WTC11 (cell line): ENCODE data around the gene MBD6. TPM values are rescaled to one million over a fixed set of nuclear protein-coding genes. Genes with fewer than 3 reads are reported as not detected.

Experiments
- ATAC-seq: fragments of 200-7000 bp; cut with Tn5 transposase; 2 replicates; pipeline ENCODE4 v1.10.0; 2021; ENCODE audit warnings: mild to moderate bottlenecking, moderate library complexity
- CTCF ChIA-PET: fragments of 300-600 bp; sonication (Branson Sonifier 250); formaldehyde crosslinking; loops from one replicate; lab custom pipeline; 2021; ENCODE audit warnings: antibody characterized with exemption; lab: Charles Lee
- POLR2A ChIA-PET: fragments of 350-600 bp; sonication (Branson Sonifier 250); formaldehyde crosslinking; loops from one replicate; lab custom pipeline; 2021; ENCODE audit warnings: antibody characterized with exemption; lab: Charles Lee
- DNase-seq: peaks from one replicate; pipeline ENCODE4 v3.0.0; 2021; ENCODE audit warnings: low spot score
- H3K27ac Mint-ChIP-seq: 2 replicates; pipeline ENCODE4 v1.8.0; 2021; ENCODE audit warnings: mixed read lengths
- H3K27me3 Mint-ChIP-seq: 2 replicates; pipeline ENCODE4 v1.8.0; 2021; ENCODE audit warnings: low read depth, mild to moderate bottlenecking, moderate library complexity, mixed read lengths
- H3K36me3 Mint-ChIP-seq: 2 replicates; pipeline ENCODE4 v1.8.0; 2021; ENCODE audit warnings: mixed read lengths
- H3K4me1 Mint-ChIP-seq: 2 replicates; pipeline ENCODE4 v1.8.0; 2022; ENCODE audit warnings: mixed read lengths
- H3K4me3 Mint-ChIP-seq: 2 replicates; pipeline ENCODE4 v1.8.0; 2021; ENCODE audit warnings: mild to moderate bottlenecking, moderate library complexity, mixed read lengths
- H3K9me3 Mint-ChIP-seq: 2 replicates; pipeline ENCODE4 v1.8.0; 2021; ENCODE audit warnings: mixed read lengths
- ARID4B ChIP-seq: sonication (generic); formaldehyde crosslinking; IDR thresholded peaks from 2 replicates; pipeline ENCODE4 v1.8.0; 2023; ENCODE audit warnings: missing genetic modification reagents, mild to moderate bottlenecking, borderline replicate concordance
- ATF3 ChIP-seq: sonication (generic); formaldehyde crosslinking; conservative IDR thresholded peaks from 2 replicates; pipeline ENCODE4 v1.8.1; 2022; ENCODE audit warnings: mild to moderate bottlenecking, missing genetic modification reagents
- CBFB ChIP-seq: sonication (generic); formaldehyde crosslinking; IDR thresholded peaks from 2 replicates; pipeline ENCODE4 v1.8.1; 2022; ENCODE audit warnings: mild to moderate bottlenecking, low read depth, missing genetic modification reagents
- FOXK1 ChIP-seq: sonication (generic); formaldehyde crosslinking; IDR thresholded peaks from 2 replicates; pipeline ENCODE4 v1.8.0; 2022; ENCODE audit warnings: mild to moderate bottlenecking, moderate library complexity, missing genetic modification reagents
- FOXP1 ChIP-seq: sonication (generic); formaldehyde crosslinking; IDR thresholded peaks from 2 replicates; pipeline ENCODE4 v1.8.0; 2022; ENCODE audit warnings: missing genetic modification reagents, mild to moderate bottlenecking, moderate library complexity, borderline replicate concordance
- FOXP4 ChIP-seq: sonication (generic); formaldehyde crosslinking; IDR thresholded peaks from 2 replicates; pipeline ENCODE4 v1.8.0; 2022; ENCODE audit warnings: mild to moderate bottlenecking, missing genetic modification reagents
- KAT7 ChIP-seq: sonication (generic); formaldehyde crosslinking; IDR thresholded peaks from 2 replicates; pipeline ENCODE4 v1.8.1; 2023; ENCODE audit warnings: missing genetic modification reagents, mild to moderate bottlenecking, borderline replicate concordance
- MYBL2 ChIP-seq: sonication (generic); formaldehyde crosslinking; IDR thresholded peaks from 2 replicates; pipeline ENCODE4 v1.8.1; 2023; ENCODE audit warnings: mild to moderate bottlenecking, moderate library complexity, missing genetic modification reagents
- NFE2L1 ChIP-seq: sonication (generic); formaldehyde crosslinking; IDR thresholded peaks from 2 replicates; pipeline ENCODE4 v1.8.1; 2023; ENCODE audit warnings: missing genetic modification reagents
- PRRX2 ChIP-seq: fragments of 250-450 bp; sonication (Bioruptor Pico); IDR thresholded peaks from 2 replicates; pipeline ENCODE4 v1.8.0; 2021; ENCODE audit warnings: mild to moderate bottlenecking
- SP1 ChIP-seq: sonication (generic); formaldehyde crosslinking; conservative IDR thresholded peaks from 2 replicates; pipeline ENCODE4 v1.8.1; 2022; ENCODE audit warnings: missing genetic modification reagents
- ZNF232 ChIP-seq: sonication (generic); formaldehyde crosslinking; IDR thresholded peaks from 2 replicates; pipeline ENCODE4 v1.8.0; 2022; ENCODE audit warnings: mild to moderate bottlenecking, missing genetic modification reagents
- ZNF263 ChIP-seq: sonication (generic); formaldehyde crosslinking; IDR thresholded peaks from 2 replicates; pipeline ENCODE4 v1.8.1; 2022; ENCODE audit warnings: low read depth, mild to moderate bottlenecking, moderate library complexity, missing genetic modification reagents
- ZNF671 ChIP-seq: fragments of 250-450 bp; sonication (Bioruptor Pico); IDR thresholded peaks from 2 replicates; pipeline ENCODE4 v1.8.0; 2021; ENCODE audit warnings: mild to moderate bottlenecking
- total RNA-seq: library from RNA; stranded (reverse); gene quantifications from 3 replicates; pipeline ENCODE4 v1.2.3, GENCODE V29; 2021
- TF ChIP-seq, protein P1 (sequence below): sonication (generic); formaldehyde crosslinking; IDR thresholded peaks from 2 replicates; pipeline ENCODE4 v1.8.1; 2023; ENCODE audit warnings: mild to moderate bottlenecking, missing genetic modification reagents, borderline replicate concordance
- TF ChIP-seq, protein P2 (sequence below): sonication (generic); formaldehyde crosslinking; IDR thresholded peaks from 2 replicates; pipeline ENCODE4 v1.8.1; 2023; ENCODE audit warnings: mild to moderate bottlenecking, missing genetic modification reagents

The MBD6 gene
- total RNA-seq, 1 experiment from 2014 or later = 46.3 TPM

- TF ChIP-seq ATF3 (CRISPR knock-in tag) (no peak), NFE2L1 (CRISPR knock-in tag) (no peak), SP1 (CRISPR knock-in tag) (no peak)
- TF ChIP-seq, protein P1, sequence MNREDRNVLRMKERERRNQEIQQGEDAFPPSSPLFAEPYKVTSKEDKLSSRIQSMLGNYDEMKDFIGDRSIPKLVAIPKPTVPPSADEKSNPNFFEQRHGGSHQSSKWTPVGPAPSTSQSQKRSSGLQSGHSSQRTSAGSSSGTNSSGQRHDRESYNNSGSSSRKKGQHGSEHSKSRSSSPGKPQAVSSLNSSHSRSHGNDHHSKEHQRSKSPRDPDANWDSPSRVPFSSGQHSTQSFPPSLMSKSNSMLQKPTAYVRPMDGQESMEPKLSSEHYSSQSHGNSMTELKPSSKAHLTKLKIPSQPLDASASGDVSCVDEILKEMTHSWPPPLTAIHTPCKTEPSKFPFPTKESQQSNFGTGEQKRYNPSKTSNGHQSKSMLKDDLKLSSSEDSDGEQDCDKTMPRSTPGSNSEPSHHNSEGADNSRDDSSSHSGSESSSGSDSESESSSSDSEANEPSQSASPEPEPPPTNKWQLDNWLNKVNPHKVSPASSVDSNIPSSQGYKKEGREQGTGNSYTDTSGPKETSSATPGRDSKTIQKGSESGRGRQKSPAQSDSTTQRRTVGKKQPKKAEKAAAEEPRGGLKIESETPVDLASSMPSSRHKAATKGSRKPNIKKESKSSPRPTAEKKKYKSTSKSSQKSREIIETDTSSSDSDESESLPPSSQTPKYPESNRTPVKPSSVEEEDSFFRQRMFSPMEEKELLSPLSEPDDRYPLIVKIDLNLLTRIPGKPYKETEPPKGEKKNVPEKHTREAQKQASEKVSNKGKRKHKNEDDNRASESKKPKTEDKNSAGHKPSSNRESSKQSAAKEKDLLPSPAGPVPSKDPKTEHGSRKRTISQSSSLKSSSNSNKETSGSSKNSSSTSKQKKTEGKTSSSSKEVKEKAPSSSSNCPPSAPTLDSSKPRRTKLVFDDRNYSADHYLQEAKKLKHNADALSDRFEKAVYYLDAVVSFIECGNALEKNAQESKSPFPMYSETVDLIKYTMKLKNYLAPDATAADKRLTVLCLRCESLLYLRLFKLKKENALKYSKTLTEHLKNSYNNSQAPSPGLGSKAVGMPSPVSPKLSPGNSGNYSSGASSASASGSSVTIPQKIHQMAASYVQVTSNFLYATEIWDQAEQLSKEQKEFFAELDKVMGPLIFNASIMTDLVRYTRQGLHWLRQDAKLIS (CRISPR knock-in tag) = no peak
Measured at GRCh38 chr12:57514720-57515407, 7.8 kb upstream of the MBD6 start (continued).

DNA sequence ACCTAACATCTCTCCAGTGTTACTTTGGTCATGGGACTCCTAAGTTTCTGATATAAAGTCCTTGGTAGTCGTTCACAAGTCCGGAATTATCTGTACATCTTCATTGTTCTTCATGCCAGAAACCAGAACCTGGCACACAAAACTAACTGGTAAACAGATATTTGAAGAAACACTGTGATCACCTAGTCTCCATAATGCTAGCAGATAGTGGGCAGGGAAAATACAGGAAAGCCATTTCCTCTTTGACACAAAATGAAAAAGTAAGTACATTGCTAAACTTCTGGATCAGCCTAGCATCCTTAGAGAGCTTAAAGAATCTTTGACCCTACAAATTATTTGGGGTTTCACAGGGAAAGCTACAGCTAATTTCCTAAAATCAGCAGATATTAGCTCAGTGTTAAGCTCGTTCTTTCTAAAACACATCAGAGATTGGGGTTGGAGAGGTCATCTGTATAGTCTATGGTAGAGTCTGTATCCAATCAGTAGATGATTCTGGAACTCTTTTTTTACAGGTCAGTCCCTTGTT, 7.2 kb upstream of the MBD6 start:
- no peak for TF ChIP-seq SP1 (CRISPR knock-in tag)
- no peak for TF ChIP-seq ZNF232 (CRISPR knock-in tag)
- no peak for TF ChIP-seq PRRX2
- no peak for TF ChIP-seq FOXK1 (CRISPR knock-in tag)
- TF ChIP-seq, protein P1 (CRISPR knock-in tag) = no peak
- TF ChIP-seq KAT7 (CRISPR knock-in tag) = no peak
- no peak for TF ChIP-seq FOXP1 (CRISPR knock-in tag)
- no peak for TF ChIP-seq CBFB (CRISPR knock-in tag)
- no peak for TF ChIP-seq ARID4B
- no peak for TF ChIP-seq ZNF671 (CRISPR knock-in tag)
- no peak for TF ChIP-seq FOXP4 (CRISPR knock-in tag)
- TF ChIP-seq, protein P2, sequence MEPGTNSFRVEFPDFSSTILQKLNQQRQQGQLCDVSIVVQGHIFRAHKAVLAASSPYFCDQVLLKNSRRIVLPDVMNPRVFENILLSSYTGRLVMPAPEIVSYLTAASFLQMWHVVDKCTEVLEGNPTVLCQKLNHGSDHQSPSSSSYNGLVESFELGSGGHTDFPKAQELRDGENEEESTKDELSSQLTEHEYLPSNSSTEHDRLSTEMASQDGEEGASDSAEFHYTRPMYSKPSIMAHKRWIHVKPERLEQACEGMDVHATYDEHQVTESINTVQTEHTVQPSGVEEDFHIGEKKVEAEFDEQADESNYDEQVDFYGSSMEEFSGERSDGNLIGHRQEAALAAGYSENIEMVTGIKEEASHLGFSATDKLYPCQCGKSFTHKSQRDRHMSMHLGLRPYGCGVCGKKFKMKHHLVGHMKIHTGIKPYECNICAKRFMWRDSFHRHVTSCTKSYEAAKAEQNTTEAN (CRISPR knock-in tag) = no peak
- TF ChIP-seq ZNF263 (CRISPR knock-in tag) = no peak
- no peak for TF ChIP-seq MYBL2 (CRISPR knock-in tag)
- TF ChIP-seq, all 79 proteins: peak for 0
- DNase-seq (no peak), ATAC-seq (no peak)
- no peaks in the 10 kb centered on the region for H3K9me3 Mint-ChIP-seq
- POLR2A ChIA-PET = interaction anchor here (0.5 to 1.2 kb wide), 3 partner anchors 10 to 57 kb away, joined by 3 to 4 read pairs (median 3); partner anchors contain the start of gene GLI1
- H3K27me3 Mint-ChIP-seq = no peaks in the 10 kb centered on the region
- H3K36me3 Mint-ChIP-seq = peaks cover 76% of the 10 kb centered on the region
- no peak overlapping the region for H3K27ac Mint-ChIP-seq
- no peak overlapping the region for H3K4me3 Mint-ChIP-seq
- CTCF ChIA-PET = interaction anchor here (1.1 kb wide), 1 partner anchor 68 kb away, joined by 4 read pairs; no protein-coding TSS in a partner anchor
- peaks cover 14% of the 10 kb centered on the region for H3K4me1 Mint-ChIP-seq
